ENCODE data around the gene FRK. TPM values are rescaled to one million over a fixed set of nuclear protein-coding genes. Genes with fewer than 3 reads are reported as not detected.

Gene FRK
- total and polyA plus RNA-seq, 9 donors: 0.38 to 3.5 (median 1.1) TPM

GRCh38 chr6:115896538-115897129 is 164.1 kb downstream of the FRK start:
- no peaks in the 10 kb centered on the region for H3K36me3 ChIP-seq
- TF ChIP-seq, protein P1, sequence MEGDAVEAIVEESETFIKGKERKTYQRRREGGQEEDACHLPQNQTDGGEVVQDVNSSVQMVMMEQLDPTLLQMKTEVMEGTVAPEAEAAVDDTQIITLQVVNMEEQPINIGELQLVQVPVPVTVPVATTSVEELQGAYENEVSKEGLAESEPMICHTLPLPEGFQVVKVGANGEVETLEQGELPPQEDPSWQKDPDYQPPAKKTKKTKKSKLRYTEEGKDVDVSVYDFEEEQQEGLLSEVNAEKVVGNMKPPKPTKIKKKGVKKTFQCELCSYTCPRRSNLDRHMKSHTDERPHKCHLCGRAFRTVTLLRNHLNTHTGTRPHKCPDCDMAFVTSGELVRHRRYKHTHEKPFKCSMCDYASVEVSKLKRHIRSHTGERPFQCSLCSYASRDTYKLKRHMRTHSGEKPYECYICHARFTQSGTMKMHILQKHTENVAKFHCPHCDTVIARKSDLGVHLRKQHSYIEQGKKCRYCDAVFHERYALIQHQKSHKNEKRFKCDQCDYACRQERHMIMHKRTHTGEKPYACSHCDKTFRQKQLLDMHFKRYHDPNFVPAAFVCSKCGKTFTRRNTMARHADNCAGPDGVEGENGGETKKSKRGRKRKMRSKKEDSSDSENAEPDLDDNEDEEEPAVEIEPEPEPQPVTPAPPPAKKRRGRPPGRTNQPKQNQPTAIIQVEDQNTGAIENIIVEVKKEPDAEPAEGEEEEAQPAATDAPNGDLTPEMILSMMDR (IDR thresholded peaks at IDR 0.05): no peak
- TF ChIP-seq EP300 (IDR thresholded peaks at IDR 0.05) (no peak), POLR2A (IDR thresholded peaks at IDR 0.05) (no peak)
- H3K27ac ChIP-seq: no peak overlapping the region
- intact Hi-C loops (cut with DNase I): no loop called here
- no peaks in the 10 kb centered on the region for H3K9me3 ChIP-seq
- no peaks in the 10 kb centered on the region for H3K4me1 ChIP-seq (ENCODE audit: insufficient read depth)
- H3K4me3 ChIP-seq: no peak overlapping the region
- H3K27me3 ChIP-seq: no peaks in the 10 kb centered on the region
- WGBS, 3 donors: 74 to 80% (median 78%) methylated on average over 2 of the region's 2 CpGs
- DNase-seq: no peak

- Histone ChIP-seq H3K4me3 (no peak overlapping the region), H3K27ac (no peak overlapping the region), H3K36me3 (no peaks in the 10 kb centered on the region), H3K9me3 (no peaks in the 10 kb centered on the region), H3K4me1 (ENCODE audit: insufficient read depth) (no peaks in the 10 kb centered on the region), H3K27me3 (no peaks in the 10 kb centered on the region)
- DNase-seq: no peak
- intact Hi-C loops (cut with DNase I): no loop called here
- TF ChIP-seq, protein P1 (IDR thresholded peaks at IDR 0.05): no peak
- TF ChIP-seq EP300 (IDR thresholded peaks at IDR 0.05) (no peak), POLR2A (IDR thresholded peaks at IDR 0.05) (no peak)
- WGBS, 3 donors: 79 to 88% (median 84%) methylated on average over 7 of the region's 7 CpGs
These were observed 166.2 kb downstream of the FRK start for GRCh38 chr6:115894426-115894992.

DNA sequence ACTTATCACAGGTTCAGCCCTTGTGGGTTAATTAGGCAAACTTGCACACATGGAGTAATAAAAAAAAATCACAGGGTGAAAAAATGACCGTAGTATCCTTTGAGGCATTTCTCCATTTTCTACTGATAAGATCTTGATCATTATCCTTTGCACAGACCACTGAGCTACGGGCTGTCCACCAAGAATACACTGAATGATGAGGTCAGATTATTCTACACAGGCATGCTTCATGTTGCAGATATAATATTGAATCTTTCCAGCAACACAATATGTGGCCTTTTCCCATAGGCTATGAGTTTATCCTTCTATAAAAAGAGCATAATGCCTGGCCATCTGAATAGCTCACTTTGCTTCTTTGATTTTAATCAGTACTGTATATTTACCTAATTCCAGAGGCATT is 168.9 kb downstream of the FRK start:
- Histone ChIP-seq H3K27ac (no peak overlapping the region), H3K4me1 (ENCODE audit: insufficient read depth) (no peaks in the 10 kb centered on the region), H3K4me3 (no peak overlapping the region), H3K27me3 (no peaks in the 10 kb centered on the region), H3K9me3 (no peaks in the 10 kb centered on the region), H3K36me3 (no peaks in the 10 kb centered on the region)
- DNase-seq: no peak
- TF ChIP-seq POLR2A (IDR thresholded peaks at IDR 0.05): no peak
- no peak for TF ChIP-seq EP300 (IDR thresholded peaks at IDR 0.05)
- TF ChIP-seq, protein P1 (IDR thresholded peaks at IDR 0.05): no peak
- WGBS, 3 donors: 78 to 88% (median 81%) methylated on average over 2 of the region's 2 CpGs
- intact Hi-C loops (cut with DNase I): no loop called here

- no peak for DNase-seq
- intact Hi-C loops (cut with DNase I): no loop called here
- no peaks in the 10 kb centered on the region for H3K27me3 ChIP-seq
- no peaks in the 10 kb centered on the region for H3K4me1 ChIP-seq (ENCODE audit: insufficient read depth)
- no peak overlapping the region for H3K27ac ChIP-seq
- no peak for TF ChIP-seq POLR2A (IDR thresholded peaks at IDR 0.05)
- TF ChIP-seq, protein P1 (IDR thresholded peaks at IDR 0.05): no peak
- TF ChIP-seq EP300 (IDR thresholded peaks at IDR 0.05): no peak
- no peak overlapping the region for H3K4me3 ChIP-seq
- H3K36me3 ChIP-seq: no peaks in the 10 kb centered on the region
- H3K9me3 ChIP-seq: no peaks in the 10 kb centered on the region
These were observed 169.5 kb downstream of the FRK start for GRCh38 chr6:115891111-115891669.
